GM12878 (cell line): ENCODE data around the gene UBE2E2. TPM values are rescaled to one million over a fixed set of nuclear protein-coding genes. Genes with fewer than 3 reads are reported as not detected.

Experiments used
- ATAC-seq: fragments of 200-7000 bp; cut with Tn5 transposase; 3 replicates; pipeline ENCODE4 v1.9.1; 2020; ENCODE audit warnings: mild to moderate bottlenecking, moderate library complexity
- BruUV-seq: library from RNA; stranded (reverse); fragments of 400-500 nt; replicated peaks from 2 replicates; lab custom pipeline; 2021; lab: Mats Ljungman, UMichigan
- CTCF ChIA-PET: fragments of 300-600 bp; sonication (Branson Sonifier 250); formaldehyde crosslinking; extraction: SDS; loops from one replicate; lab custom pipeline; 2021; ENCODE audit warnings: inconsistent platforms; lab: Yijun Ruan, JAX
- POLR2A ChIA-PET: fragments of 350-600 bp; formaldehyde crosslinking; extraction: SDS; loops from one replicate; lab custom pipeline; 2021; ENCODE audit warnings: inconsistent platforms; lab: Charles Lee
- RAD21 ChIA-PET: fragments of 300-600 bp; sonication (Branson Sonifier 250); formaldehyde crosslinking; loops from one replicate; lab custom pipeline; 2023; ENCODE audit warnings: antibody characterized with exemption; ENCODE audit not compliant: unreplicated experiment; lab: Charles Lee
- SMC1A ChIA-PET: fragments of 300-600 bp; sonication (Branson Sonifier 250); formaldehyde crosslinking; loops from one replicate; lab custom pipeline; 2023; ENCODE audit not compliant: unreplicated experiment, uncharacterized antibody; lab: Charles Lee
- DNase-seq: peaks from one replicate; pipeline ENCODE4 v3.0.0-alpha.2; 2011; ENCODE audit warnings: low read depth, low spot score
- FAIRE-seq: peaks from 3 replicates; lab custom pipeline; 2011; peaks lifted over from hg19 to GRCh38; lab: Jason Lieb, UNC
- H2AFZ ChIP-seq: 2 replicates; pipeline ENCODE4 v1.6.0; 2011; ENCODE audit warnings: low read depth, low read length, control low read depth; ENCODE audit not compliant: control insufficient read depth
- H3K27ac ChIP-seq: 2 replicates; pipeline ENCODE4 v1.5.1; 2011; ENCODE audit warnings: control low read depth; ENCODE audit not compliant: control insufficient read depth, insufficient read depth
- H3K27me3 ChIP-seq, 2 experiments: replicated peaks in 1 of 2; 2 replicates each; pipeline versions ENCODE4 v1.6.0 to v1.6.1; 2011; ENCODE audit warnings: low read length in 1 of 2; ENCODE audit not compliant: control insufficient read depth in 2 of 2, insufficient read depth in 2 of 2
- H3K36me3 ChIP-seq, 2 experiments: 2 replicates each; pipeline ENCODE4 v1.5.1; 2011; ENCODE audit warnings: low read length in 1 of 2; ENCODE audit not compliant: control insufficient read depth in 2 of 2, insufficient read depth in 2 of 2
- H3K4me1 ChIP-seq: 2 replicates; pipeline ENCODE4 v1.6.1; 2011; ENCODE audit warnings: mild to moderate bottlenecking, low read length, moderate library complexity, mixed read lengths; ENCODE audit not compliant: control insufficient read depth, insufficient read depth
- H3K4me2 ChIP-seq: 2 replicates; pipeline ENCODE4 v1.6.0; 2011; ENCODE audit warnings: control low read depth; ENCODE audit not compliant: control insufficient read depth, insufficient read depth
- H3K4me3 ChIP-seq: fragments of 200-600 bp; sonication (generic); 2 replicates; pipeline ENCODE4 v1.5.1; 2016
- H3K79me2 ChIP-seq: 2 replicates; pipeline ENCODE4 v1.6.0; 2011; ENCODE audit warnings: low read length; ENCODE audit not compliant: control insufficient read depth, insufficient read depth
- H3K9ac ChIP-seq: 2 replicates; pipeline ENCODE4 v1.8.0; 2011; ENCODE audit warnings: low read length, control low read depth, mixed read lengths; ENCODE audit not compliant: control insufficient read depth, insufficient read depth
- H3K9me3 ChIP-seq: replicated peaks from 3 replicates; pipeline ENCODE4 v1.5.1; 2011; ENCODE audit warnings: mild to moderate bottlenecking, low read length; ENCODE audit not compliant: control insufficient read depth, insufficient read depth
- H4K20me1 ChIP-seq: 2 replicates; pipeline ENCODE4 v1.6.0; 2011; ENCODE audit not compliant: control insufficient read depth, insufficient read depth
- ASH2L ChIP-seq: fragments of 300-600, 200-600 bp; sonication (generic); IDR thresholded peaks from 2 replicates; pipeline ENCODE4 v1.6.1; 2017; ENCODE audit warnings: low read depth, mild to moderate bottlenecking, borderline replicate concordance
- ATF2 ChIP-seq: IDR thresholded peaks from 2 replicates; pipeline ENCODE4 v1.6.1; 2012; ENCODE audit warnings: low read length, inconsistent platforms
- CBFB ChIP-seq: IDR thresholded peaks from 2 replicates; pipeline ENCODE4 v1.6.1; 2016; ENCODE audit warnings: antibody characterized with exemption, low read depth
- CHD1 ChIP-seq: IDR thresholded peaks from 2 replicates; pipeline ENCODE4 v1.6.1; 2012; ENCODE audit warnings: low read depth, low read length, improper control_type of control experiment
- CHD2 ChIP-seq: IDR thresholded peaks from 2 replicates; pipeline ENCODE4 v1.6.1; 2011; ENCODE audit warnings: low read depth, low read length, improper control_type of control experiment, borderline replicate concordance
- HDAC2 ChIP-seq: fragments of 200-600 bp; sonication (generic); IDR thresholded peaks from 2 replicates; pipeline ENCODE4 v1.6.1; 2017
- HSF1 ChIP-seq: fragments of 150-350 bp; IDR thresholded peaks from 2 replicates; pipeline ENCODE4 v1.6.1; 2014; ENCODE audit warnings: mild to moderate bottlenecking, low read depth, low read length
- IKZF2 ChIP-seq, 2 experiments: fragments of 450-650 bp; IDR thresholded peaks; 2 replicates each; pipeline ENCODE4 v1.6.1; 2017; ENCODE audit warnings: mild to moderate bottlenecking in 2 of 2, moderate library complexity in 2 of 2
- LARP7 ChIP-seq: fragments of 450-650 bp; IDR thresholded peaks from 2 replicates; pipeline ENCODE4 v1.6.1; 2017; ENCODE audit warnings: mild to moderate bottlenecking
- POLR2AphosphoS2 ChIP-seq: IDR thresholded peaks from 2 replicates; pipeline ENCODE4 v1.6.1; 2011; ENCODE audit warnings: low read depth, mild to moderate bottlenecking, low read length, improper control_type of control experiment, moderate library complexity
- RELA ChIP-seq: fragments of 450-650 bp; IDR thresholded peaks from 2 replicates; pipeline ENCODE4 v1.8.0; 2014; ENCODE audit warnings: borderline replicate concordance; ENCODE audit not compliant: partially characterized antibody
- TAF1 ChIP-seq: IDR thresholded peaks from 2 replicates; pipeline ENCODE4 v1.6.1; 2011; ENCODE audit warnings: mild to moderate bottlenecking, low read depth, low read length, borderline replicate concordance
- TARDBP ChIP-seq: IDR thresholded peaks from 2 replicates; pipeline ENCODE4 v1.6.1; 2016; ENCODE audit warnings: borderline replicate concordance
- TCF12 ChIP-seq: IDR thresholded peaks from 2 replicates; pipeline ENCODE4 v1.6.1; 2011; ENCODE audit warnings: low read depth, mild to moderate bottlenecking, low read length
- ZBED1 ChIP-seq: IDR thresholded peaks from 2 replicates; pipeline ENCODE4 v1.6.1; 2016; ENCODE audit warnings: borderline replicate concordance
- ZBTB4 ChIP-seq: fragments of 450-650 bp; formaldehyde crosslinking; IDR thresholded peaks from 2 replicates; pipeline ENCODE4 v1.4.0; 2022; ENCODE audit warnings: mild to moderate bottlenecking, moderate library complexity
- WGBS: methylation state at CpG from one replicate; pipeline ENCODE4 v1.1.6; 2016; ENCODE audit warnings: low lambda C conversion rate; ENCODE audit not compliant: insufficient replicate concordance, insufficient coverage; ENCODE audit errors: missing lambda C conversion rate; 5-methylcytosine and 5-hydroxymethylcytosine counted together
- in situ Hi-C: fragments of 300-500 bp; cut with MboI; formaldehyde crosslinking; loops from 9 replicates; pipeline ENCODE4 v1.14.3; 2018; ENCODE audit warnings: mixed read lengths
- intact Hi-C: fragments of 100-400 bp; cut with micrococcal nuclease; formaldehyde crosslinking; loops from one replicate; pipeline ENCODE4 v1.14.2; 2022; ENCODE audit not compliant: unreplicated experiment
- polyA plus RNA-seq, 11 experiments: library from polyadenylated mRNA; depleted of rRNA in 4 of 11; unstranded in 6 of 11; stranded (reverse) in 5 of 11; fragments of >200 nt; fragmentation: Nextera tagmentation in 4 of 11; fragmentation: Illumina TruSeq in 1 of 11; extraction: Ambion mirVana in 4 of 11; extraction: Trizol in 1 of 11; gene quantifications; 1 replicate in 1 of 11; 2 replicates in 10 of 11; pipeline versions ENCODE4 v1.2.1 to v1.2.3, GENCODE V29; 2011 to 2016; ENCODE audit warnings: inconsistent platforms in 2 of 11, missing spikeins in 2 of 11, low read depth in 1 of 11
- total RNA-seq, 4 experiments: library from RNA; depleted of rRNA in 3 of 4; stranded (reverse); fragments of >200 nt in 3 of 4; fragmentation: Illumina TruSeq in 1 of 4; extraction: Trizol in 1 of 4; gene quantifications; 2 replicates each; pipeline versions ENCODE4 v1.2.1 to v1.2.3, GENCODE V29; 2013 to 2021
- TF ChIP-seq, protein P1 (sequence below): fragments of 450-650 bp; IDR thresholded peaks from 2 replicates; pipeline ENCODE4 v1.6.1; 2014; ENCODE audit warnings: mild to moderate bottlenecking

UBE2E2 gene
- total and polyA plus RNA-seq, 10 of the 15 experiments (the other 5 are each of a cell fraction or from before 2014, with no cell fraction given), result 8.7 to 71.0 (median 36.4) TPM

DNA sequence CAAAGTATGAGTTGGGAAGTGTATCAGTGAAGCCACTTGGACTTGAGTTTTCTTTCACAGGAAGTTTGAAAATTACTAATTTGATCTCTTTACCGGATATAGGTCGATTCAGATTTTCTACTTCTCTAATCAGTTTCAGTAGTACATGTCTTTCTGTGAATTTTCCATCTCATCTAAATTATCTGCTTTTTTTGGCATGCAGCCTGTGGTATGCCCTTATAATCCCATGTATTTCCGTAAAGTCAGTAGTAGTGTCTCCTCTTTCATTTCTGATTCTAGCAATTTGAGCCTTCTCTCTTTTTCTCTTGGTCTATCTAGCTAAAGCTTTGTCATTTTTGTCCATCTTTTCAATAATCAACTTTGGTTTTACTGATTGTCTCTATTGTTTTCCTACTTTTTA, 434.2 kb downstream of the UBE2E2 start:
- no peak overlapping the region for H3K4me2 ChIP-seq
- H3K27ac ChIP-seq, result no peak overlapping the region
- ATAC-seq (no peak), FAIRE-seq (no peak), DNase-seq (no peak)
- SMC1A ChIA-PET, result interaction anchor here (0.8 to 2.8 kb wide), 8 partner anchors 9 to 442 kb away, joined by 3 to 13 read pairs (median 4); no protein-coding TSS in a partner anchor
- intact Hi-C loops, result no loop called here
- no peaks in the 10 kb centered on the region for H3K79me2 ChIP-seq
- H3K9ac ChIP-seq, result no peak overlapping the region
- no TSS peak for BruUV-seq
- H3K27me3 ChIP-seq, result no peaks in the 10 kb centered on the region
- in situ Hi-C loops, result no loop called here
- H3K9me3 ChIP-seq, result no peaks in the 10 kb centered on the region; the same call in 2 of the 3 replicates
- H2AFZ ChIP-seq, result no peak overlapping the region
- POLR2A ChIA-PET, result interaction anchor here (1.5 kb wide), 1 partner anchor 40 kb away, joined by 3 read pairs; no protein-coding TSS in a partner anchor
- CTCF ChIA-PET, result interaction anchor here (0.7 kb wide), 1 partner anchor 18 kb away, joined by 4 read pairs; no protein-coding TSS in a partner anchor
- WGBS, result 92% methylated on average over 3 of the region's 3 CpGs
- H3K36me3 ChIP-seq, result no peaks in the 10 kb centered on the region
- H3K4me1 ChIP-seq, result no peaks in the 10 kb centered on the region
- H3K4me3 ChIP-seq, result no peak overlapping the region
- RAD21 ChIA-PET, result interaction anchor here (1.3 kb wide), 1 partner anchor 12 kb away, joined by 4 read pairs; no protein-coding TSS in a partner anchor
- no peaks in the 10 kb centered on the region for H4K20me1 ChIP-seq
- TF ChIP-seq HSF1 (no peak), LARP7 (no peak), IKZF2 (IDR thresholded peaks at IDR 0.05) (no peak), RELA (no peak), ATF2 (no peak), POLR2AphosphoS2 (no peak), ASH2L (no peak), HDAC2 (no peak), TAF1 (no peak), CHD1 (no peak), CHD2 (no peak), TCF12 (no peak), TARDBP (no peak), ZBTB4 (CRISPR knock-in tag) (no peak), ZBED1 (no peak), CBFB (no peak)
- TF ChIP-seq, protein P1, sequence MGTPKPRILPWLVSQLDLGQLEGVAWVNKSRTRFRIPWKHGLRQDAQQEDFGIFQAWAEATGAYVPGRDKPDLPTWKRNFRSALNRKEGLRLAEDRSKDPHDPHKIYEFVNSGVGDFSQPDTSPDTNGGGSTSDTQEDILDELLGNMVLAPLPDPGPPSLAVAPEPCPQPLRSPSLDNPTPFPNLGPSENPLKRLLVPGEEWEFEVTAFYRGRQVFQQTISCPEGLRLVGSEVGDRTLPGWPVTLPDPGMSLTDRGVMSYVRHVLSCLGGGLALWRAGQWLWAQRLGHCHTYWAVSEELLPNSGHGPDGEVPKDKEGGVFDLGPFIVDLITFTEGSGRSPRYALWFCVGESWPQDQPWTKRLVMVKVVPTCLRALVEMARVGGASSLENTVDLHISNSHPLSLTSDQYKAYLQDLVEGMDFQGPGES, result no peak
